Subcutaneous abdominal adipose tissue (tissue), 5 donors: Measurements from ENCODE around the gene ZNF791.
"Not testable (repeated sequence)": the region's sequence is repeated elsewhere in the genome, so short reads cannot be mapped to it uniquely, and the experiment has no call there.

ENCODE experiments used
- H3K27ac ChIP-seq: one replicate; pipeline ENCODE4 v1.7.0; 2013; ENCODE audit warnings: low read depth, mild to moderate bottlenecking, inconsistent platforms, low read length, moderate library complexity
- H3K27me3 ChIP-seq, 5 donors: one replicate each; pipeline ENCODE4 v1.7.0; 2013; ENCODE audit warnings: low read length in 5 of 5, inconsistent platforms in 1 of 5; ENCODE audit not compliant: control insufficient read depth in 5 of 5, insufficient read depth in 4 of 5
- H3K36me3 ChIP-seq, 5 donors: one replicate each; pipeline ENCODE4 v1.7.0; 2013; ENCODE audit warnings: low read length in 5 of 5; ENCODE audit not compliant: control insufficient read depth in 5 of 5, insufficient read depth in 5 of 5
- H3K4me1 ChIP-seq, 5 donors: one replicate each; pipeline ENCODE4 v1.7.0; 2013; ENCODE audit warnings: low read length in 5 of 5, mild to moderate bottlenecking in 3 of 5, moderate library complexity in 1 of 5; ENCODE audit not compliant: control insufficient read depth in 5 of 5, insufficient read depth in 5 of 5
- H3K4me3 ChIP-seq, 5 donors: one replicate each; pipeline ENCODE4 v1.7.0; 2013; ENCODE audit warnings: low read length in 5 of 5, low read depth in 1 of 5
- H3K9ac ChIP-seq, 5 donors: one replicate each; pipeline ENCODE4 v1.7.0; 2013; ENCODE audit warnings: low read length in 5 of 5, mild to moderate bottlenecking in 4 of 5, moderate library complexity in 3 of 5
- H3K9me3 ChIP-seq, 5 donors: one replicate each; pipeline ENCODE4 v1.7.0; 2013; ENCODE audit warnings: low read length in 5 of 5; ENCODE audit not compliant: control insufficient read depth in 5 of 5
- donor health status: healthy.
- donor health status: healthy.
- donor health status: healthy.
- donor health status: healthy.
- donor health status: healthy.

The ZNF791 gene

DNA sequence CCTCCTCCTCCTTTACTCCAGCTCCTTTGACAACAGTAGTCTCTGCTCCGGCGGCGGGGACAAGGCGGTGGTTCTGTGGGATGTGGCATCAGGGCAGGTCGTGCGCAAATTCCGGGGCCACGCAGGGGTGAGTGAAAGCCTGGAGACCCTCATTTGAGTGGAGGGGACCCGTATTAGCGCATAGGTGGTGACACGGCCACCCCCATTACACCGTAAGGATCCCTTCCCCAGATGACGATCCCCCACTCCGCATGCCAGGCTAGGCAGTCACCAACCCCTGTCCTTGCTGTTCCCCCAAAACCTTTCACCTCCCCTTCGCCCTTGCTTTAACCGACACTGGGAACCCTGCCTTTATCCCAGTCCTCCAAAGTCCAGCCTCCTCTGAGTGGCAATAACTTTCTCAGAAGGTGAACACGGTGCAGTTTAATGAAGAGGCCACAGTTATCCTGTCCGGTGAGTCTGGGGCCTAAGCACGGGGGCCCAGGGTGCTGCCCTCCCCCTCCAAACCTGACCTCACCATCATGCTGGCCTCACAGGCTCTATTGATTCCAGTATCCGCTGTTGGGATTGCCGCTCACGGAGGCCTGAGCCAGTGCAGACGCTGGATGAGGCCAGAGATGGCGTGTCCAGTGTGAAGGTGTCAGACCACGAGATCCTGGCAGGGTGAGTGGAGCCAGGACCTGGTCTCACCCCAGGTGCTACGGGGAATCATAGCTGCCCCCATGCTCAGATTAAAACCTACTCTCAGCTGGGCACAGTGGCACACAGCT, 59.6 kb downstream of the ZNF791 start:
- Histone ChIP-seq H3K4me1 (peaks cover 23 to 55% (median 48%) of the 10 kb centered on the region in 5 donors), H3K9ac (peak overlapping the region; percentile 87 to 99 (median 98)), H3K9me3 (no peaks in the 10 kb centered on the region), H3K4me3 (peak overlapping the region; percentile 83 to 93 (median 90)), H3K27ac (peak overlapping the region; percentile 97), H3K36me3 (peaks cover 0 to 34% (median 25%) of the 10 kb centered on the region in 5 donors), H3K27me3 (no peaks in the 10 kb centered on the region)

DNA sequence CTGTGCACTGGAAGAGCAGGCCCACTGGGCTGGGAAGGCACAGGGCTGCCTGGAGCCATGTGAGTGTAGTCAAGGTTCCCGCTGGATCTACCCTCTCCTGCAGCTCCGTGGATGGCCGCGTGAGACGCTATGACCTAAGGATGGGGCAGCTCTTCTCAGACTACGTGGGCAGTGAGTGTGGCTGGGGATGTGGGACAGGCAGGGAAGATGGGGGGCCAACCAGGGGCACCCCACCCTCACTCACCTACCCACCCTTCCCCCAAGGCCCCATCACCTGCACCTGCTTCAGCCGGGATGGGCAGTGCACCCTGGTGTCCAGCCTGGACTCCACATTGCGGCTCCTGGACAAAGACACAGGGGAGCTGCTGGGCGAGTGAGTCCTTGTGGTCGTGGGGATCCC, 62.0 kb downstream of the ZNF791 start:
- no peak overlapping the region for H3K4me3 ChIP-seq
- H3K4me1 ChIP-seq: peaks cover 16 to 35% (median 30%) of the 10 kb centered on the region in 5 donors
- peaks cover 0 to 56% (median 47%) of the 10 kb centered on the region in 5 donors for H3K36me3 ChIP-seq
- no peaks in the 10 kb centered on the region for H3K27me3 ChIP-seq
- no peak overlapping the region for H3K9ac ChIP-seq
- H3K9me3 ChIP-seq: no peaks in the 10 kb centered on the region
- no peak overlapping the region for H3K27ac ChIP-seq

DNA sequence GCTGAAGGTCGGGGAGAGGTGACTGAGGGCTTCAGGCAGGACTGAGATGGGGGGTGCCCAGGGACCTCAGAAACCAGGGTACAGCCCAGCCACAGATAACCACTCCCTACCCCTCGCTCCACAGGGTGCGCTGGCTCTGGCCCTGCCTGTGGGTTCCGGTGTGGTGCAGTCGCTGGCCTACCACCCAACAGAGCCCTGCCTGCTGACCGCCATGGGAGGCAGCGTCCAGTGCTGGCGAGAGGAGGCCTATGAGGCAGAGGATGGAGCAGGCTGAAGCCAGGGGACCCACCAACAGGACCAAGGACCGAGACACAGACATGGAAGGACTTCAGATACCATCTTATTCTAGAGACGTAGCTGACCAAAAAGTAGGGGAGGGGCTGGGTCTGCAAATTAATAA, 64.7 kb downstream of the ZNF791 start:
- H3K27ac ChIP-seq: no peak overlapping the region
- no peaks in the 10 kb centered on the region for H3K27me3 ChIP-seq
- peaks cover 0 to 73% (median 65%) of the 10 kb centered on the region in 5 donors for H3K36me3 ChIP-seq

DNA sequence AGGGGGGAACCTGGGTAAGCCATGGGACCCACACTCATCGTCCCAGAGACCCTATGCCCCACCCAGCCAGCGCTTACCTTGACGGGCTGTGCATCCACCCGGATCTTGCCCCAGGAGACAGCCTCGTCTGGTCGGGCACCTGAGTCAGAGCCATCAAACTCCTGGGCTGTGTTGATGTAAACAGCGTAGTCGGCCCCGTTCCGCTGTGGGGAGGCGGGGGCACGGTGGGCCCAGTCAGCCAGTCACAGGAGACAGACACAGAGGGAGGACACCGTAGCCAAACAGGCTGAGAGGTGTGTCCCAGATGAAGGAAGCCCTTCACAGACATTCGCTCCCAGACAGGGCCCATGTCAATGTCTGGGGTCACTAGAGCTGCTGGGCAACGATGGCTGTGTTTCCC, 65.2 kb downstream of the ZNF791 start:
- H3K4me1 ChIP-seq: peaks cover 2 to 11% (median 10%) of the 10 kb centered on the region in 5 donors
- H3K27me3 ChIP-seq: no peaks in the 10 kb centered on the region
- no peak overlapping the region for H3K27ac ChIP-seq
- no peak overlapping the region for H3K9ac ChIP-seq
- no peak overlapping the region for H3K4me3 ChIP-seq
- no peaks in the 10 kb centered on the region for H3K9me3 ChIP-seq
- H3K36me3 ChIP-seq: peaks cover 0 to 73% (median 65%) of the 10 kb centered on the region in 5 donors

More for the DNA sequence above, 64.7 kb downstream of the ZNF791 start:
- no peaks in the 10 kb centered on the region for H3K9me3 ChIP-seq
- no peak overlapping the region for H3K4me3 ChIP-seq
- H3K4me1 ChIP-seq: peaks cover 5 to 14% (median 12%) of the 10 kb centered on the region in 5 donors
- no peak overlapping the region for H3K9ac ChIP-seq

DNA sequence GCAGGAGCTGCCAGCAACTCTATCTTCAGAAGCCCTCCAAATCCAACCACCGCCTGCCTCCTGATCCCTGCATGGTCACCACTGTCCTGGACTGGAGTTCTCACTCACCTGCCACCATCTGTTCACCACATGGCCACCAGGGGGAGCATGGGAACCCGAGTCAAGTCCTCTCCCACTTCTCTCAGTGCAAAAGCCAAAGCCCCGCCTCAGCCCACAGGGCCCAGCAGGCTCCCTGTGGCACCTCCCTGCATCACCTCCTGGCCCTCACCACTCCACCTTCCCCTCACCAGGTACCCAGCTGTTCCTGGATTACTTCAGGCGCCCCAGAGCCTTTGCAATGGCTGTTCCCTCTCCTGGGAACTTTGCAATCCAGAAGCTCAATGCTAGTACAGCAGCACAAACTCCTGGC, 65.7 kb downstream of the ZNF791 start:
- Histone ChIP-seq H3K9ac (no peak overlapping the region), H3K27ac (no peak overlapping the region)

DNA sequence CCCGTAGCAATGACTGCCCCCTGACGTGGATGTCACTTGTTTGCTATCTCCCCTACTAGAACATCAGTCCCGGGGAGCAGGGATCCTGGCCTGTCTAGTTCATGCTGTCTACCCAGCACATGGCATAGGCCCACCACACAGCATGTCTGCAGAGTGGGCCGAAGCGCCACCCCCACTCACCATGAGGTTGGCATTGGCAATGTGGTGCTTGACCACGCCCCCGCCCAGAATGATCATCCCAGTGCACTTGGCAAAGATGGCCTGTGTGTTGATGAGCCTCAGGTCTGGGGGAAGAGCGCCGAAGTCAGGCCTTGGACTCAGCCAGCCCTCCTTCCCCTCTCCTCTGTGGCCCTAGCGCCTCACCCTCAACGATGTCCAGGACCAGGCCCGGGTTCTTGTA, 66.2 kb downstream of the ZNF791 start:
- peaks cover 0 to 73% (median 65%) of the 10 kb centered on the region in 5 donors for H3K36me3 ChIP-seq

More for the DNA sequence above, 65.7 kb downstream of the ZNF791 start:
- H3K27me3 ChIP-seq: no peaks in the 10 kb centered on the region
- H3K36me3 ChIP-seq: peaks cover 0 to 73% (median 65%) of the 10 kb centered on the region in 5 donors
- H3K4me1 ChIP-seq: peaks cover 5 to 14% (median 13%) of the 10 kb centered on the region in 5 donors
- no peak overlapping the region for H3K4me3 ChIP-seq
- H3K9me3 ChIP-seq: no peaks in the 10 kb centered on the region

DNA sequence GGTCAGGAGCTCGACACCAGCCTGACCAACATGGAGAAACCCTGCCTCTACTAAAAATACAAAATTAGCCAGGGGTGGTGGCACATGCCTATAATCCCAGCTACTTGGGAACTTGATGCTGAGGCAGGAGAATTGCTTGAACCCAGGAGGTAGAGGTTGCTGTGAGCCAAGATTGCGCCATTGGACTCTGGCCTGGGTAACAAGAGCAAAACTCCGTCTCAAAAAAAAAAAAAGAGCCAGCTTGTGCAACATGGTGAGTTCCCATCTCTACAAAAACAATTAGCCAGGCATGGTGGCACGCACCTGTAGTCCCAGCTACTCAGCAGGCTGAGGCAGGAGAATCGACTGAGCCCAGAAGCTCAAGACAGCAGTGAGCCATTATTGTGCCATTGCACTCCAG, 67.3 kb downstream of the ZNF791 start:
- not testable (repeated sequence) for H3K27ac ChIP-seq, H3K9ac ChIP-seq, H3K27me3 ChIP-seq, H3K9me3 ChIP-seq, H3K4me3 ChIP-seq
- H3K36me3 ChIP-seq: peaks cover 0 to 66% (median 58%) of the 10 kb centered on the region in 5 donors
- H3K4me1 ChIP-seq: peaks cover 4 to 20% (median 13%) of the 10 kb centered on the region in 5 donors

More for the DNA sequence above, 66.2 kb downstream of the ZNF791 start:
- Histone ChIP-seq H3K9me3 (no peaks in the 10 kb centered on the region), H3K27ac (no peak overlapping the region), H3K4me1 (peaks cover 5 to 17% (median 13%) of the 10 kb centered on the region in 5 donors), H3K27me3 (no peaks in the 10 kb centered on the region), H3K9ac (no peak overlapping the region), H3K4me3 (no peak overlapping the region)

DNA sequence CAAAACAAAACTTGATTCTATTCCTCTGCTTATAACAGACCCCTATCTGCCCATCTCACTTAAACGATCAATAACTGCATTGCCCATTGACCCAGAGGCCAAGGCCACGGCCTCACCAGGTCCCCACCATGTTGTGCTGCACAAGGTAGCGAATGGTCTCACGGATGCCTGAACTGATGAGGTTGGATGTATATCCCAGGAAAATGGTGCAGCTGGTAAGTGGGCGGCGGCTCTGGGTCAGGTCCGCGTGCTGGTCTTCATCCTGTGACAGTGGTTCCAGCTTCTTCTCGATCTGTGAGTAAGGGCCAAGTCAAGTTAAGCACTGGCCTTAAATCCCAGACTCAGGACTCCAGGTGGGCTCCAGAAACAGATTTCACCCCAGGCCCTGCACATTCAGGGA, 69.3 kb downstream of the ZNF791 start:
- Histone ChIP-seq H3K4me3 (no peak overlapping the region), H3K36me3 (peaks cover 0 to 47% (median 44%) of the 10 kb centered on the region in 5 donors), H3K9me3 (no peaks in the 10 kb centered on the region), H3K4me1 (peaks cover 4 to 20% (median 11%) of the 10 kb centered on the region in 5 donors), H3K27ac (no peak overlapping the region), H3K27me3 (no peaks in the 10 kb centered on the region), H3K9ac (no peak overlapping the region)

DNA sequence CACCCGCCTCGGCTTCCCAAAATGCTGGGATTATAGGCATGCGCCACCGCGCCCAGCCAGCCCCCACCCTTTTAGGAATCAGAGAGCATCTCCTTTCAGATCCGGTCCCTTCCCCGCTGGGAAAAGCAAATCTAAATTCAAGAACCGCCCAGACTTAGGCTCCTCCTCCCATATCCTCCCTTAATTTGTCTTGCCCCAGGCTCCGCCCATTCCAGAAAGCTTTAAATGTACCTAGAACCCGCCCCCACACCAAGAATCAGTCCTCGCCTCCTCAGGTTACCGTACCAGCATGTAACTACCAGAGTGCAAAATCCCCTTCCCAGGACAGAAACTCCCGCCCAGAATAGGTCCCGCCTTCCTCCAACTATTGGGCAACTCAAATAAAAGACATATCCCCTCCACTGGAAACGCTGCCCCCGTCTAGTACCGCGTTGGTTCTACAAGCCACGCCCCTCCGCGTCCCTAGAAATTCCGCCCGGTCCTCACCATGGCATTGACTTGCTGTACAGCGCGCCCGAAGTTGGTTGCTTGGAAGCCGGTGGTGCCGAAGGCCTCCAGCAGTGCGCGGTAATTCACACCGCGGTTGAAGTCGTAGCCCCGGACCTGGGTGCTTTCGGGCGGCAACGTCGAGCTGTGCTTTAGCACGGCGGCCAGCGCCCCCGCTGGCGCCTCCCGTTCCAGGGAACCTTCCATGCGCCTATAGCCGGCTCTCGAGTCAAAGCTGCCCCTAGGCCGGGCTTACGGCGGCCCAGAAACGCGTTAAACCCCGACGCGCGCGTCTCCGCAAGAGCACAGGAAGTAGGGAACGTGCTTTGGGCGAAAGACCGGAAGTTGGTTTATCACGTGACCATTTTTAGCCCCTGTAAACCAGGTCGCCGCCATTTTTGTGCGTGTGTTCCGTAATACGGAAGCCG, 70.6 kb downstream of the ZNF791 start, which contains the start of gene DHPS:
TSS of gene DHPS (minus strand) at position 807 of the 914 bp plus-strand sequence. CDS start at position 693, 114 bp downstream.
- Histone ChIP-seq H3K4me3 (peak within 1 kb of the TSS; percentile 79 to 97 (median 96)), H3K27ac (peak within 1 kb of the TSS; percentile 95), H3K9ac (peak within 1 kb of the TSS; percentile 73 to 96 (median 95)), H3K27me3 (no peaks in the 10 kb centered on the region), H3K36me3 (peaks cover 0 to 34% (median 31%) of the 10 kb centered on the region in 5 donors), H3K4me1 (peaks cover 3 to 20% (median 11%) of the 10 kb centered on the region in 5 donors), H3K9me3 (no peaks in the 10 kb centered on the region)
